Neural cell (in vitro differentiated cells): ENCODE data around the gene ADORA2A. TPM values are rescaled to one million over a fixed set of nuclear protein-coding genes. Genes with fewer than 3 reads are reported as not detected.

Source experiments
- H2AFZ ChIP-seq: fragments of 200-600, 300-800 bp; sonication (generic), shearing (Covaris generic); 2 replicates; pipeline ENCODE4 v1.6.0; 2014; ENCODE audit warnings: low read depth, mild to moderate bottlenecking, antibody characterized with exemption, low read length, moderate library complexity
- H3F3A ChIP-seq: fragments of 200-600 bp; shearing (Covaris generic); 2 replicates; pipeline ENCODE4 v1.6.1; 2016; ENCODE audit warnings: mild to moderate bottlenecking, moderate library complexity, mixed read lengths, antibody characterized with exemption, low read length; ENCODE audit not compliant: insufficient read depth, poor library complexity, severe bottlenecking
- H3K27ac ChIP-seq: fragments of 200-600, 300-800 bp; sonication (generic), shearing (Covaris generic); 2 replicates; pipeline ENCODE4 v1.5.1; 2014; ENCODE audit warnings: mild to moderate bottlenecking, low read length, moderate library complexity
- H3K27me3 ChIP-seq: fragments of 300-800, 200-600 bp; sonication (generic), shearing (Covaris generic); 2 replicates; pipeline ENCODE4 v1.6.0; 2014; ENCODE audit warnings: mild to moderate bottlenecking, low read depth, low read length, moderate library complexity; ENCODE audit not compliant: insufficient read depth
- H3K36me3 ChIP-seq: fragments of 300-800, 200-600 bp; sonication (generic), shearing (Covaris generic); 2 replicates; pipeline ENCODE4 v1.5.1; 2014; ENCODE audit warnings: mild to moderate bottlenecking, antibody characterized with exemption, low read length, moderate library complexity; ENCODE audit not compliant: insufficient read depth
- H3K4me2 ChIP-seq: fragments of 300-800, 200-600 bp; sonication (generic), shearing (Covaris generic); 2 replicates; pipeline ENCODE4 v1.6.0; 2014; ENCODE audit warnings: mild to moderate bottlenecking, low read length
- H3K4me3 ChIP-seq: fragments of 300-800, 200-600 bp; sonication (generic), shearing (Covaris generic); 2 replicates; pipeline ENCODE4 v1.5.1; 2014; ENCODE audit warnings: mild to moderate bottlenecking, low read length, moderate library complexity
- H3K79me2 ChIP-seq: fragments of 200-600 bp; shearing (Covaris generic); replicated peaks from 2 replicates; pipeline ENCODE4 v1.6.0; 2014; ENCODE audit warnings: mild to moderate bottlenecking, low read length, moderate library complexity; ENCODE audit not compliant: insufficient read depth
- H3K9ac ChIP-seq: fragments of 300-800, 200-600 bp; sonication (generic), shearing (Covaris generic); 2 replicates; pipeline ENCODE4 v1.6.1; 2016; ENCODE audit warnings: mild to moderate bottlenecking, low read length, mixed read lengths
- H3K9me2 ChIP-seq: fragments of 200-600 bp; shearing (Covaris generic); 2 replicates; pipeline ENCODE4 v1.6.1; 2016; ENCODE audit warnings: mild to moderate bottlenecking, low read length, mixed read lengths; ENCODE audit not compliant: insufficient read depth
- H3K9me3 ChIP-seq: fragments of 200-600, 300-800 bp; sonication (generic), shearing (Covaris generic); 2 replicates; pipeline ENCODE4 v1.6.1; 2016; ENCODE audit warnings: mild to moderate bottlenecking, mixed run types, low read length, moderate library complexity, mixed read lengths
- H4K20me1 ChIP-seq: fragments of 200-600 bp; shearing (Covaris generic); 2 replicates; pipeline ENCODE4 v1.6.1; 2016; ENCODE audit warnings: mild to moderate bottlenecking, mixed run types; ENCODE audit not compliant: insufficient read depth
- CTCF ChIP-seq: fragments of 450-650 bp; IDR thresholded peaks from 2 replicates; pipeline ENCODE4 v1.5.1; 2014; ENCODE audit warnings: antibody characterized with exemption, mild to moderate bottlenecking, moderate library complexity; ENCODE audit not compliant: poor library complexity, severe bottlenecking
- EP300 ChIP-seq: fragments of 450-650 bp; conservative IDR thresholded peaks from 2 replicates; pipeline ENCODE4 v1.6.1; 2014; ENCODE audit warnings: antibody characterized with exemption, mild to moderate bottlenecking, moderate library complexity; ENCODE audit not compliant: poor library complexity, severe bottlenecking
- EZH2 ChIP-seq: fragments of 200-600, 300-800 bp; shearing (Covaris generic), sonication (generic); IDR thresholded peaks from 2 replicates; pipeline ENCODE4 v1.6.1; 2014; ENCODE audit warnings: antibody characterized with exemption, low read length, borderline replicate concordance, mild to moderate bottlenecking; ENCODE audit not compliant: insufficient read depth, poor library complexity, severe bottlenecking
- MXI1 ChIP-seq: fragments of 450-650 bp; conservative IDR thresholded peaks from 2 replicates; pipeline ENCODE4 v1.6.1; 2014; ENCODE audit warnings: antibody characterized with exemption, mild to moderate bottlenecking; ENCODE audit not compliant: poor library complexity, severe bottlenecking
- RAD21 ChIP-seq: fragments of 450-650 bp; conservative IDR thresholded peaks from 2 replicates; pipeline ENCODE4 v1.6.1; 2014; ENCODE audit warnings: antibody characterized with exemption, mild to moderate bottlenecking, moderate library complexity
- REST ChIP-seq: IDR thresholded peaks from 2 replicates; pipeline ENCODE4 v1.6.1; 2012; ENCODE audit warnings: borderline replicate concordance
- SMC3 ChIP-seq: fragments of 450-650 bp; conservative IDR thresholded peaks from 2 replicates; pipeline ENCODE4 v1.6.1; 2014; ENCODE audit warnings: antibody characterized with exemption, mild to moderate bottlenecking, moderate library complexity; ENCODE audit not compliant: poor library complexity
- TAF1 ChIP-seq: IDR thresholded peaks from 2 replicates; pipeline ENCODE4 v1.6.1; 2012; ENCODE audit warnings: low read depth
- polyA plus RNA-seq: library from polyadenylated mRNA; depleted of rRNA; stranded (reverse); fragments of >200 nt; gene quantifications from 2 replicates; pipeline ENCODE4 v1.2.3, GENCODE V29; 2014

The ADORA2A gene
- polyA plus RNA-seq, 1 donor from 2014 or later: 2.9 TPM

- no peak for TF ChIP-seq EZH2
- TF ChIP-seq CTCF: no peak
- no peak for TF ChIP-seq SMC3
- no peak for TF ChIP-seq RAD21
- no peak for TF ChIP-seq EP300
- no peak for TF ChIP-seq REST
- no peaks in the 10 kb centered on the region for H3K9me2 ChIP-seq
- no peak overlapping the region for H3K9ac ChIP-seq
- H2AFZ ChIP-seq: no peak overlapping the region
- H3K79me2 ChIP-seq: no peaks in the 10 kb centered on the region
- no peaks in the 10 kb centered on the region for H3F3A ChIP-seq
- H3K27ac ChIP-seq: no peak overlapping the region
- H3K36me3 ChIP-seq: no peaks in the 10 kb centered on the region
- H3K4me2 ChIP-seq: no peak overlapping the region
- no peaks in the 10 kb centered on the region for H4K20me1 ChIP-seq
- H3K9me3 ChIP-seq: no peaks in the 10 kb centered on the region
- H3K4me3 ChIP-seq: no peak overlapping the region
- no peaks in the 10 kb centered on the region for H3K27me3 ChIP-seq
These were observed 12.9 kb downstream of the ADORA2A start for GRCh38 chr22:24440270-24440717.

DNA sequence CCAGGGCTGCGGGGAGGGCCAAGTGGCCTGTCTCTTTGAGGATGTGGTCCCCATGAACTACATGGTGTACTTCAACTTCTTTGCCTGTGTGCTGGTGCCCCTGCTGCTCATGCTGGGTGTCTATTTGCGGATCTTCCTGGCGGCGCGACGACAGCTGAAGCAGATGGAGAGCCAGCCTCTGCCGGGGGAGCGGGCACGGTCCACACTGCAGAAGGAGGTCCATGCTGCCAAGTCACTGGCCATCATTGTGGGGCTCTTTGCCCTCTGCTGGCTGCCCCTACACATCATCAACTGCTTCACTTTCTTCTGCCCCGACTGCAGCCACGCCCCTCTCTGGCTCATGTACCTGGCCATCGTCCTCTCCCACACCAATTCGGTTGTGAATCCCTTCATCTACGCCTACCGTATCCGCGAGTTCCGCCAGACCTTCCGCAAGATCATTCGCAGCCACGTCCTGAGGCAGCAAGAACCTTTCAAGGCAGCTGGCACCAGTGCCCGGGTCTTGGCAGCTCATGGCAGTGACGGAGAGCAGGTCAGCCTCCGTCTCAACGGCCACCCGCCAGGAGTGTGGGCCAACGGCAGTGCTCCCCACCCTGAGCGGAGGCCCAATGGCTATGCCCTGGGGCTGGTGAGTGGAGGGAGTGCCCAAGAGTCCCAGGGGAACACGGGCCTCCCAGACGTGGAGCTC lies 13.5 kb downstream of the ADORA2A start:
- no peaks in the 10 kb centered on the region for H3K79me2 ChIP-seq
- no peaks in the 10 kb centered on the region for H3K9me2 ChIP-seq
- no peak for TF ChIP-seq CTCF
- no peak for TF ChIP-seq EZH2
- no peak for TF ChIP-seq RAD21
- no peak for TF ChIP-seq MXI1
- TF ChIP-seq TAF1: no peak
- TF ChIP-seq SMC3: no peak
- no peak for TF ChIP-seq EP300
- H3K36me3 ChIP-seq: no peaks in the 10 kb centered on the region
- H3K4me2 ChIP-seq: no peak overlapping the region
- H4K20me1 ChIP-seq: no peaks in the 10 kb centered on the region
- H3F3A ChIP-seq: no peaks in the 10 kb centered on the region
- no peak overlapping the region for H3K9ac ChIP-seq
- H2AFZ ChIP-seq: no peak overlapping the region
- H3K4me3 ChIP-seq: no peak overlapping the region
- no peak overlapping the region for H3K27ac ChIP-seq
- H3K27me3 ChIP-seq: no peaks in the 10 kb centered on the region
- no peaks in the 10 kb centered on the region for H3K9me3 ChIP-seq
